Measurements from ENCODE around the gene RANBP17. TPM values are rescaled to one million over a fixed set of nuclear protein-coding genes. Genes with fewer than 3 reads are reported as not detected.

The RANBP17 gene
- total RNA-seq, 1 experiment from 2014 or later, result not detected

DNA sequence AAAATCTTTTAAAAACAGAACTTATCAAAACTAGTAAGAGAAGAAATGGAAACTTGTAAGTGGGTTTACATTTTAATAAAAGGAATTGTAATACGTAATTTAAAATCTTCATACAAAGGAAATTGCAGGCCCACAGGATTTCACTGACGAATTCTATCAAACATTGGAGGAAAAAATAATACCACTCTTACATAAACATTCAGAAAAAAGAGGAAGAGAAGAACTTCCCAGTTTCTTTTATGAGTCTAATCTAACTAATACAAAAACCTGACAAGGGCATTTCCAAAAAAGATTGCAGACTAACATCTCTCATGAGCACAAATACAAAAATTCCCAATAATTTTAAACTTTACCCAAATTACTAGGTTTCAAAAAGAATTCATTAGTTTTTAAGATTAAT lies 149.0 kb downstream of the RANBP17 start:
- no peaks in the 10 kb centered on the region for H3K9me3 ChIP-seq (ENCODE audit: low read depth, low read length, poor library complexity, severe bottlenecking)
- no TSS peak for BruUV-seq (replicated peaks)
- no peak overlapping the region for H3K4me3 ChIP-seq (ENCODE audit: low read depth, low read length, poor library complexity, severe bottlenecking)
- intact Hi-C loops (cut with micrococcal nuclease; ENCODE audit: unreplicated experiment), result no loop called here
- POLR2A ChIA-PET (ENCODE audit: low non-redundant PET), result no interaction called here
- H3K4me1 ChIP-seq (ENCODE audit: insufficient read depth, low read length, poor library complexity, severe bottlenecking), result no peaks in the 10 kb centered on the region
- DNase-seq (ENCODE audit: low spot score), result no peak
- no peak overlapping the region for H3K27ac ChIP-seq (ENCODE audit: low read depth, low read length, poor library complexity, severe bottlenecking)
- H3K27me3 ChIP-seq (replicated peaks; ENCODE audit: insufficient read depth, low read depth, low read length, poor library complexity), result peaks cover 3% of the 10 kb centered on the region
- no peaks in the 10 kb centered on the region for H3K36me3 ChIP-seq (ENCODE audit: insufficient read depth, low read length, poor library complexity, severe bottlenecking)
- no peak for TF ChIP-seq CTCF (conservative IDR thresholded peaks at IDR 0.05; ENCODE audit: low read depth, low read length)
- CTCF ChIA-PET, result no interaction called here

- Histone ChIP-seq H3K9me3 (ENCODE audit: low read depth, low read length, poor library complexity, severe bottlenecking) (no peaks in the 10 kb centered on the region), H3K27ac (ENCODE audit: low read depth, low read length, poor library complexity, severe bottlenecking) (no peak overlapping the region), H3K27me3 (replicated peaks; ENCODE audit: insufficient read depth, low read depth, low read length, poor library complexity) (no peaks in the 10 kb centered on the region), H3K36me3 (ENCODE audit: insufficient read depth, low read length, poor library complexity, severe bottlenecking) (no peaks in the 10 kb centered on the region), H3K4me1 (ENCODE audit: insufficient read depth, low read length, poor library complexity, severe bottlenecking) (no peaks in the 10 kb centered on the region), H3K4me3 (ENCODE audit: low read depth, low read length, poor library complexity, severe bottlenecking) (no peak overlapping the region)
- POLR2A ChIA-PET (ENCODE audit: low non-redundant PET), result no interaction called here
- BruUV-seq (replicated peaks), result no TSS peak
- CTCF ChIA-PET, result no interaction called here
- no peak for DNase-seq (ENCODE audit: low spot score)
- TF ChIP-seq EZH2 (IDR thresholded peaks at IDR 0.05; ENCODE audit: borderline replicate concordance, low read depth, low read length, poor library complexity, severe bottlenecking), result no peak
- TF ChIP-seq CTCF (conservative IDR thresholded peaks at IDR 0.05; ENCODE audit: low read depth, low read length), result no peak
- intact Hi-C loops (cut with micrococcal nuclease; ENCODE audit: unreplicated experiment), result no loop called here
Measured at GRCh38 chr5:171023508-171023907, 161.7 kb downstream of the RANBP17 start.

DNA sequence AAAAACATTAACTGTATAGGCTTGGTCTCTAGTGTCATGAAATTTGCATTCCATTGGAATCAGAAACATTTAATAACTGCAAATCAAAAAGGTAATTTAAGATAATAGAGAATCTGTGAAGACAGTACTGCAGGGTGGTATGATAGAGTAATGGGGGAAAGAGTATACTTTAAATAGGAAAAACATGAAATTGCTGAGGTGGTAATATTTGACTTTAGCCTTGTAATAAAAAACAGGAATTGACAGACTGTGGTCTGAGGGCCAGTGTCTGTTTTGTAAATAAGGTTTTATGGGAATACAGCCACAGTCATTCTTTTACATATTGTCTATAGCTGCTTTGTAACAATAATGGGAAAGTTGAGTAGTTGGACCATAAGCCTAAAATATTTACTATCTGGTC lies 162.3 kb downstream of the RANBP17 start:
- Histone ChIP-seq H3K4me3 (ENCODE audit: low read depth, low read length, poor library complexity, severe bottlenecking) (no peak overlapping the region), H3K27me3 (replicated peaks; ENCODE audit: insufficient read depth, low read depth, low read length, poor library complexity) (no peaks in the 10 kb centered on the region), H3K4me1 (ENCODE audit: insufficient read depth, low read length, poor library complexity, severe bottlenecking) (no peaks in the 10 kb centered on the region), H3K27ac (ENCODE audit: low read depth, low read length, poor library complexity, severe bottlenecking) (no peak overlapping the region), H3K9me3 (ENCODE audit: low read depth, low read length, poor library complexity, severe bottlenecking) (no peaks in the 10 kb centered on the region), H3K36me3 (ENCODE audit: insufficient read depth, low read length, poor library complexity, severe bottlenecking) (no peaks in the 10 kb centered on the region)
- TF ChIP-seq EZH2 (IDR thresholded peaks at IDR 0.05; ENCODE audit: borderline replicate concordance, low read depth, low read length, poor library complexity, severe bottlenecking), result no peak
- TF ChIP-seq CTCF (conservative IDR thresholded peaks at IDR 0.05; ENCODE audit: low read depth, low read length), result no peak
- DNase-seq (ENCODE audit: low spot score), result no peak
- no TSS peak for BruUV-seq (replicated peaks)
- POLR2A ChIA-PET (ENCODE audit: low non-redundant PET), result no interaction called here
- CTCF ChIA-PET, result no interaction called here
- intact Hi-C loops (cut with micrococcal nuclease; ENCODE audit: unreplicated experiment), result no loop called here

Measured in A673 (cell line).